Panc1 (cell line): ENCODE results near the gene GSC. TPM values are rescaled to one million over a fixed set of nuclear protein-coding genes. Genes with fewer than 3 reads are reported as not detected.
"Not testable (repeated sequence)": the region's sequence is repeated elsewhere in the genome, so short reads cannot be mapped to it uniquely, and the experiment has no call there.

Experiments
- ATAC-seq: fragments of 200-7000 bp; cut with Tn5 transposase; 2 replicates; pipeline ENCODE4 v1.9.1; 2020; ENCODE audit warnings: mild to moderate bottlenecking, moderate library complexity
- BruUV-seq: library from RNA; stranded (reverse); fragments of 400-500 nt; replicated peaks from 2 replicates; lab custom pipeline; 2021; lab: Mats Ljungman, UMichigan
- CTCF ChIA-PET: fragments of 300-600 bp; sonication (Branson Sonifier 250); formaldehyde crosslinking; loops from one replicate; lab custom pipeline; 2022; ENCODE audit warnings: antibody characterized with exemption; lab: Charles Lee
- POLR2A ChIA-PET: fragments of 300-600 bp; sonication (Branson Sonifier 250); formaldehyde crosslinking; loops from one replicate; lab custom pipeline; 2022; ENCODE audit warnings: antibody characterized with exemption; lab: Charles Lee
- DNase-seq: peaks from one replicate; pipeline ENCODE4 v3.0.0-alpha.2; 2010; ENCODE audit warnings: low read depth, low spot score
- H3K27ac ChIP-seq: 2 replicates; pipeline ENCODE4 v1.5.1; 2011; ENCODE audit warnings: mild to moderate bottlenecking, low read length, inconsistent platforms
- H3K27me3 ChIP-seq: fragments of 200-500 bp; sonication (Bioruptor generic); 2 replicates; pipeline ENCODE4 v1.6.0; 2014; ENCODE audit warnings: low read length, inconsistent platforms; ENCODE audit not compliant: control insufficient read depth, insufficient read depth
- H3K36me3 ChIP-seq: fragments of 200-500 bp; sonication (Bioruptor generic); 2 replicates; pipeline ENCODE4 v1.5.1; 2014; ENCODE audit warnings: inconsistent platforms, mild to moderate bottlenecking, low read length, moderate library complexity; ENCODE audit not compliant: control insufficient read depth, insufficient read depth
- H3K4me1 ChIP-seq: 2 replicates; pipeline ENCODE4 v1.5.1; 2011; ENCODE audit warnings: inconsistent platforms, mild to moderate bottlenecking, low read length, moderate library complexity; ENCODE audit not compliant: control insufficient read depth, insufficient read depth
- H3K4me3 ChIP-seq, 2 experiments: 2 replicates each; pipeline ENCODE4 v1.5.1; 2011 to 2012; ENCODE audit warnings: low read depth in 2 of 2, low read length in 2 of 2, mild to moderate bottlenecking in 2 of 2, inconsistent platforms in 1 of 2, moderate library complexity in 1 of 2
- H3K9me3 ChIP-seq: fragments of 200-500 bp; sonication (Bioruptor generic); 2 replicates; pipeline ENCODE4 v1.5.1; 2014; ENCODE audit warnings: low read depth, mild to moderate bottlenecking, inconsistent platforms, low read length, moderate library complexity; ENCODE audit not compliant: control insufficient read depth, insufficient read depth
- CTCF ChIP-seq: fragments of 450-650 bp; IDR thresholded peaks from 2 replicates; pipeline ENCODE4 v1.5.1; 2017; ENCODE audit warnings: mild to moderate bottlenecking
- POLR2AphosphoS5 ChIP-seq: IDR thresholded peaks from 2 replicates; pipeline ENCODE4 v1.6.1; 2012; ENCODE audit warnings: mild to moderate bottlenecking, low read depth, low read length, moderate library complexity
- REST ChIP-seq, 2 experiments: IDR thresholded peaks; 2 replicates each; pipeline ENCODE4 v1.6.1; 2011 to 2012; ENCODE audit warnings: low read depth in 2 of 2, control low read depth in 1 of 2, low read length in 1 of 2, mild to moderate bottlenecking in 1 of 2, moderate library complexity in 1 of 2; ENCODE audit not compliant: insufficient read depth in 1 of 2
- SIN3A ChIP-seq: IDR thresholded peaks from 2 replicates; pipeline ENCODE4 v1.6.1; 2012; ENCODE audit warnings: low read depth, mild to moderate bottlenecking, low read length, moderate library complexity, borderline replicate concordance; ENCODE audit not compliant: insufficient read depth
- TCF7L2 ChIP-seq: IDR thresholded peaks from 2 replicates; pipeline ENCODE4 v1.6.1; 2011; ENCODE audit warnings: mild to moderate bottlenecking, low read depth, low read length, inconsistent platforms
- in situ Hi-C: cut with HindIII; loops from 2 replicates; pipeline ENCODE4 v1.10.0; 2016; ENCODE audit warnings: low sequenced_read_pairs, low pct_unique_long_range_greater_than_20kb
- intact Hi-C: fragments of 100-400 bp; cut with micrococcal nuclease; formaldehyde crosslinking; loops from one replicate; pipeline ENCODE4 v1.10.0; 2022; ENCODE audit not compliant: unreplicated experiment
- total RNA-seq: library from RNA; stranded (reverse); gene quantifications from one replicate; pipeline ENCODE4 v1.2.1, GENCODE V29; 2021; ENCODE audit not compliant: unreplicated experiment

Gene GSC
- total RNA-seq, 1 experiment from 2014 or later: not detected

- no TSS peak for BruUV-seq
- no peaks in the 10 kb centered on the region for H3K9me3 ChIP-seq
- H3K4me1 ChIP-seq: no peaks in the 10 kb centered on the region
- ChIA-PET POLR2A (no interaction called here), CTCF (no interaction called here)
- intact Hi-C loops (no loop called here), in situ Hi-C loops (no loop called here)
- ATAC-seq: no peak
- TF ChIP-seq CTCF (no peak), POLR2AphosphoS5 (no peak), TCF7L2 (no peak), SIN3A (no peak)
- no peaks in the 10 kb centered on the region for H3K27me3 ChIP-seq
- no peak overlapping the region for H3K27ac ChIP-seq
- H3K36me3 ChIP-seq: no peaks in the 10 kb centered on the region
- no peak overlapping the region for H3K4me3 ChIP-seq
- DNase-seq: no peak
Measured at GRCh38 chr14:94738097-94738496, 31.8 kb downstream of the GSC start.

DNA sequence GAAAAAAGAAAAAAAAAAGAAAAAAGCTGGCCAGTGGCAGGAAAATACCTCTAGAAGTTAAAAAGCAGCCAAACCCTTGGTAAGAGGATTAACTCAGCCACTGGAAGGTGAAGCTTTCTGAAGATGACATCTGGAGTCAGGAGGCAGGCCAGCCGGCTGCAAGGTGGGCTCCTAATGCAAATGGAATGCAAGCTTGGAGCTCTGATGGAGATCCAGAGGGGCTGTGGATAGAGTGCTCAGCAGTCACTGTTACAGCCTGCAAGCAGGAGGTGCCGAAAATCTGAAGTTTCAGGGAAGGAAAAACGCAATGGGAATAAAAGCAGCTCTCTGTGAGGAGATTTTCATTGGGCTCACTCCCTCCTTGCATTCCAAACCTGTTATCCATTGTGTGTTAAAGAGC, 41.0 kb downstream of the GSC start:
- Histone ChIP-seq H3K36me3 (no peaks in the 10 kb centered on the region), H3K4me3 (no peak overlapping the region), H3K27me3 (no peaks in the 10 kb centered on the region), H3K9me3 (no peaks in the 10 kb centered on the region), H3K27ac (no peak overlapping the region), H3K4me1 (no peaks in the 10 kb centered on the region)
- ATAC-seq (no peak), DNase-seq (no peak)
- BruUV-seq: no TSS peak
- ChIA-PET CTCF (no interaction called here), POLR2A (no interaction called here)
- intact Hi-C loops: no loop called here
- no peak for TF ChIP-seq REST (IDR thresholded peaks at IDR 0.05; ENCODE audit: insufficient read depth in 1 of 2, low read depth in 2 of 2, low read length in 1 of 2)
- TF ChIP-seq CTCF: no peak
- TF ChIP-seq POLR2AphosphoS5: no peak
- no peak for TF ChIP-seq SIN3A
- no peak for TF ChIP-seq TCF7L2
- in situ Hi-C loops: no loop called here

GRCh38 chr14:94728440-94728839, 41.5 kb downstream of the GSC start:
- H3K27ac ChIP-seq, ATAC-seq, BruUV-seq, in situ Hi-C loops, H3K4me3 ChIP-seq, DNase-seq, POLR2A ChIA-PET, H3K4me1 ChIP-seq, CTCF ChIA-PET, intact Hi-C loops, H3K36me3 ChIP-seq, H3K9me3 ChIP-seq, H3K27me3 ChIP-seq: not testable (repeated sequence)

GRCh38 chr14:94726649-94727048, 43.3 kb downstream of the GSC start:
- intact Hi-C loops, H3K36me3 ChIP-seq, in situ Hi-C loops, H3K4me1 ChIP-seq, H3K27me3 ChIP-seq, H3K4me3 ChIP-seq, POLR2A ChIA-PET, H3K27ac ChIP-seq, DNase-seq, CTCF ChIA-PET, ATAC-seq, H3K9me3 ChIP-seq, BruUV-seq: not testable (repeated sequence)
